ENCODE results near the gene AKAP17A. TPM values are rescaled to one million over a fixed set of nuclear protein-coding genes. Genes with fewer than 3 reads are reported as not detected.
A peak's percentile ranks its signal among the peaks of the same experiment; 100 is the strongest.

The AKAP17A gene, protein sequence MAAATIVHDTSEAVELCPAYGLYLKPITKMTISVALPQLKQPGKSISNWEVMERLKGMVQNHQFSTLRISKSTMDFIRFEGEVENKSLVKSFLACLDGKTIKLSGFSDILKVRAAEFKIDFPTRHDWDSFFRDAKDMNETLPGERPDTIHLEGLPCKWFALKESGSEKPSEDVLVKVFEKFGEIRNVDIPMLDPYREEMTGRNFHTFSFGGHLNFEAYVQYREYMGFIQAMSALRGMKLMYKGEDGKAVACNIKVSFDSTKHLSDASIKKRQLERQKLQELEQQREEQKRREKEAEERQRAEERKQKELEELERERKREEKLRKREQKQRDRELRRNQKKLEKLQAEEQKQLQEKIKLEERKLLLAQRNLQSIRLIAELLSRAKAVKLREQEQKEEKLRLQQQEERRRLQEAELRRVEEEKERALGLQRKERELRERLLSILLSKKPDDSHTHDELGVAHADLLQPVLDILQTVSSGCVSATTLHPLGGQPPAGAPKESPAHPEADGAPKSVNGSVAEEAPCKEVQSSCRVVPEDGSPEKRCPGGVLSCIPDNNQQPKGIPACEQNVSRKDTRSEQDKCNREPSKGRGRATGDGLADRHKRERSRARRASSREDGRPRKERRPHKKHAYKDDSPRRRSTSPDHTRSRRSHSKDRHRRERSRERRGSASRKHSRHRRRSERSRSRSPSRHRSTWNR
- 126 and 129 TPM in 2 replicates for total RNA-seq
- 73.4 TPM for total RNA-seq (2013)
- 196 and 240 TPM in 2 replicates for polyA plus RNA-seq
- polyA minus RNA-seq: 65.3 and 110 TPM in 2 replicates

DNA sequence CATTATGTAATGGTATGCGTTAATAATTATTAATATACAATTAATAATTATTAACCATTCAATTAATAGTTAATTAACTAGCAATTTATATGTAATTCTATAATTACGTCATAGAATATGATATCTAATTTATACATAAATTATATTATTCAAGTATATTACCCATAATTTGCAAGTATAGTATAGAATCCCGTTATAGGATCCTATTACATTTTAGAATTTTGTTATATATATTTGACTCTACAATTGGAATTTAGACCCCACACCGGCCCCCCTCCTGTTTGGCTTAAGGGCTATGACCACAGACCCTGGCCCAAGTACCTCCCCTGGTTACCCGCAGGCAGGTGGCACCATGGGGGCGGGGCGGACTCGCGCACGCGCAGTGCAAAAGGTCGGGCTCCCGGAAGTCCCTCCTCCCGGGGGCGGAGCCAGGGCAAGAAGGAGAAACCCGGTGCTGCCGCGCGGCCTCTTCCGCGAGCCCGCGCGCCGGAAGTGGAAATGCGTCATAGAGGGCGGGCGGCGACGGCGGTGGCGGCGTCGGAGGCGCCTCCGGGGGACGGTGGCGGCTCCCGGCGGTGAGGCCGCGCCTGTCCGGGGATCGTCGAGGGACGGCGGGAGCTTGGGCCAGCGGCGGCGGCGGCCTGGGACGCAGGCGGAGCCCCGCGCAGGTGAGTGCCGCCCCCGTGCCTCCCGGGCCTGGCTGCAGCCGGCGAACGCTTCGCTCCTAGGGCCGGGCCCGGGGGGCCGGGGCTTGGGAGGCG lies at the start of gene AKAP17A:
TSS of gene AKAP17A (plus strand) at position 503 of the 761 bp plus-strand sequence. CDS start 1,859 bp downstream, outside the sequence.
- Mint-ChIP-seq H3K27me3 (no peaks in the 10 kb centered on the region), H3K9me3 (ENCODE audit: insufficient read depth) (no peaks in the 10 kb centered on the region), H3K27ac (peak within 1 kb of the TSS; percentile 95), H3K4me3 (peak within 1 kb of the TSS; percentile 95), H3K4me1 (peaks cover 40% of the 10 kb centered on the region)
- Histone ChIP-seq H4K20me1 (ENCODE audit: control insufficient read depth, insufficient read depth, low read length, poor library complexity, severe bottlenecking) (peaks cover 44% of the 10 kb centered on the region), H3K79me2 (ENCODE audit: control insufficient read depth, insufficient read depth, low read length) (peaks cover 48% of the 10 kb centered on the region), H2AFZ (ENCODE audit: insufficient read depth, low read depth, low read length, poor library complexity, severe bottlenecking) (peak within 1 kb of the TSS; percentile 70), H3K9me3 (ENCODE audit: control extremely low read depth in 1 of 3, control insufficient read depth in 2 of 3, insufficient read depth in 1 of 3, low read length in 2 of 3) (peaks cover 0 to under 1% (median 0%) of the 10 kb centered on the region in 3 donors), H3K27ac (ENCODE audit: low read length in 2 of 2) (peak within 1 kb of the TSS; percentile 61 to 81), H3K9ac (ENCODE audit: low read length) (peak within 1 kb of the TSS; percentile 85), H3K36me3 (replicated peaks in 1 of 2; ENCODE audit: control extremely low read depth in 1 of 2, control insufficient read depth in 1 of 2, extremely low read depth in 1 of 2, insufficient read depth in 2 of 2, low read length in 1 of 2) (peaks cover 1 to 31% of the 10 kb centered on the region in 2 experiments), H3K4me1 (ENCODE audit: control insufficient read depth in 2 of 2, insufficient read depth in 2 of 2, low read length in 2 of 2) (peaks cover 20 to 48% of the 10 kb centered on the region in 2 donors), H3K4me3 (ENCODE audit: control extremely low read depth in 1 of 5, extremely low read depth in 1 of 5, insufficient read depth in 1 of 5, low read depth in 2 of 5, low read length in 4 of 5) (peak within 1 kb of the TSS; percentile 55 to 90 (median 78)), H3K27me3 (replicated peaks in 1 of 4; ENCODE audit: control extremely low read depth in 1 of 4, control insufficient read depth in 3 of 4, insufficient read depth in 4 of 4, low read length in 3 of 4) (no peaks in the 10 kb centered on the region), H3K4me2 (replicated peaks; ENCODE audit: low read depth, low read length, poor library complexity, severe bottlenecking) (peak within 1 kb of the TSS; percentile 99)
- no peak for TF ChIP-seq EZH2 (IDR thresholded peaks at IDR 0.05; ENCODE audit: borderline replicate concordance, insufficient read depth, low read depth, low read length, poor library complexity, severe bottlenecking)
- TF ChIP-seq, protein P1, sequence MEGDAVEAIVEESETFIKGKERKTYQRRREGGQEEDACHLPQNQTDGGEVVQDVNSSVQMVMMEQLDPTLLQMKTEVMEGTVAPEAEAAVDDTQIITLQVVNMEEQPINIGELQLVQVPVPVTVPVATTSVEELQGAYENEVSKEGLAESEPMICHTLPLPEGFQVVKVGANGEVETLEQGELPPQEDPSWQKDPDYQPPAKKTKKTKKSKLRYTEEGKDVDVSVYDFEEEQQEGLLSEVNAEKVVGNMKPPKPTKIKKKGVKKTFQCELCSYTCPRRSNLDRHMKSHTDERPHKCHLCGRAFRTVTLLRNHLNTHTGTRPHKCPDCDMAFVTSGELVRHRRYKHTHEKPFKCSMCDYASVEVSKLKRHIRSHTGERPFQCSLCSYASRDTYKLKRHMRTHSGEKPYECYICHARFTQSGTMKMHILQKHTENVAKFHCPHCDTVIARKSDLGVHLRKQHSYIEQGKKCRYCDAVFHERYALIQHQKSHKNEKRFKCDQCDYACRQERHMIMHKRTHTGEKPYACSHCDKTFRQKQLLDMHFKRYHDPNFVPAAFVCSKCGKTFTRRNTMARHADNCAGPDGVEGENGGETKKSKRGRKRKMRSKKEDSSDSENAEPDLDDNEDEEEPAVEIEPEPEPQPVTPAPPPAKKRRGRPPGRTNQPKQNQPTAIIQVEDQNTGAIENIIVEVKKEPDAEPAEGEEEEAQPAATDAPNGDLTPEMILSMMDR (IDR thresholded peaks at IDR 0.05): peak; percentile 26
- intact Hi-C loops (cut with micrococcal nuclease): loop anchor here (1.0 to 5.0 kb wide), 6 partner anchors 36 to 1274 kb away; partner anchors contain the start of genes GTPBP6 and P2RY8
- ATAC-seq (ENCODE audit: low read depth) (peak; percentile 88), DNase-seq (peak; percentile 97)
- CTCF ChIA-PET: no interaction called here
- WGBS (ENCODE audit: insufficient coverage): under 1% methylated on average over 58 of the region's 66 CpGs
- POLR2A ChIA-PET: no interaction called here

Measured in B cell (primary cell).